HepG2 (cell line): ENCODE data around the gene FBN3. TPM values are rescaled to one million over a fixed set of nuclear protein-coding genes. Genes with fewer than 3 reads are reported as not detected.

ENCODE experiments used
- ATAC-seq: fragments of 200-7000 bp; cut with Tn5 transposase; 3 replicates; pipeline ENCODE4 v1.9.1; 2020; ENCODE audit warnings: mild to moderate bottlenecking, moderate library complexity
- BruUV-seq: library from RNA; stranded (reverse); fragments of 400-500 nt; replicated peaks from 2 replicates; lab custom pipeline; 2021; lab: Mats Ljungman, UMichigan
- CTCF ChIA-PET: fragments of 300-600 bp; formaldehyde crosslinking; extraction: SDS; loops from one replicate; lab custom pipeline; 2021; ENCODE audit warnings: low total read pairs, inconsistent platforms, low intra/inter-chr PET ratio; lab: Yijun Ruan, JAX
- POLR2A ChIA-PET: fragments of 350-600 bp; sonication (Branson Sonifier 250); formaldehyde crosslinking; loops from one replicate; lab custom pipeline; 2020; ENCODE audit warnings: antibody characterized with exemption, inconsistent platforms; lab: Yijun Ruan, JAX
- DNase-seq: peaks from one replicate; pipeline ENCODE4 v3.0.0-alpha.2; 2015; ENCODE audit warnings: low spot score
- FAIRE-seq: peaks from 3 replicates; lab custom pipeline; 2011; peaks lifted over from hg19 to GRCh38; lab: Jason Lieb, UNC
- H2AFZ ChIP-seq: one replicate; pipeline ENCODE4 v1.6.1; 2011; ENCODE audit warnings: low read length, inconsistent platforms
- H3K27ac ChIP-seq: fragments of 300-600 bp; 3 replicates; pipeline ENCODE4 v1.8.0; 2011; ENCODE audit warnings: mixed run types, mild to moderate bottlenecking, mixed read lengths, low read length, inconsistent platforms; ENCODE audit not compliant: insufficient read depth; ENCODE audit errors: extremely low read length
- H3K27me3 ChIP-seq, 2 experiments: fragments of 200-600 bp in 1 of 2; 2 replicates in 1 of 2; 3 replicates in 1 of 2; pipeline versions ENCODE4 v1.6.0 to v1.8.0; 2011; ENCODE audit warnings: low read length in 2 of 2, mild to moderate bottlenecking in 2 of 2, moderate library complexity in 2 of 2, inconsistent platforms in 1 of 2; ENCODE audit not compliant: insufficient read depth in 2 of 2, control insufficient read depth in 1 of 2
- H3K36me3 ChIP-seq, 2 experiments: fragments of 200-600 bp in 1 of 2; replicated peaks in 1 of 2; 2 replicates in 1 of 2; 3 replicates in 1 of 2; pipeline versions ENCODE4 v1.5.1 to v1.8.0; 2011; ENCODE audit warnings: low read length in 2 of 2, inconsistent platforms in 1 of 2; ENCODE audit not compliant: insufficient read depth in 2 of 2, control insufficient read depth in 1 of 2
- H3K4me1 ChIP-seq: 2 replicates; pipeline ENCODE4 v1.5.1; 2012; ENCODE audit warnings: low read length, inconsistent platforms; ENCODE audit not compliant: insufficient read depth
- H3K4me2 ChIP-seq: 2 replicates; pipeline ENCODE4 v1.6.0; 2011; ENCODE audit warnings: low read depth, low read length, inconsistent platforms
- H3K4me3 ChIP-seq, 3 experiments: fragments of 200-600 bp in 1 of 3; sonication (generic), shearing (Covaris generic) in 1 of 3; replicated peaks in 1 of 3; 2 replicates each; pipeline ENCODE4 v1.5.1; 2011 to 2016; ENCODE audit warnings: low read length in 3 of 3, inconsistent platforms in 2 of 3, low read depth in 2 of 3, mild to moderate bottlenecking in 2 of 3, control low read depth in 1 of 3, mixed read lengths in 1 of 3; ENCODE audit not compliant: insufficient read depth in 1 of 3
- H3K79me2 ChIP-seq: one replicate; pipeline ENCODE4 v1.6.1; 2011; ENCODE audit warnings: low read length, inconsistent platforms; ENCODE audit not compliant: insufficient read depth
- H3K9ac ChIP-seq: 2 replicates; pipeline ENCODE4 v1.6.0; 2011; ENCODE audit warnings: mild to moderate bottlenecking, low read depth, low read length, inconsistent platforms; ENCODE audit not compliant: insufficient read depth
- H3K9me3 ChIP-seq: 2 replicates; pipeline ENCODE4 v1.5.1; 2012; ENCODE audit warnings: mild to moderate bottlenecking, low read length
- H4K20me1 ChIP-seq: 2 replicates; pipeline ENCODE4 v1.6.0; 2011; ENCODE audit warnings: inconsistent platforms, mild to moderate bottlenecking, low read length, moderate library complexity; ENCODE audit not compliant: insufficient read depth
- AHR ChIP-seq: IDR thresholded peaks from 2 replicates; pipeline ENCODE4 v1.6.1; 2018; ENCODE audit warnings: missing genetic modification reagents, missing compliant biosample characterization
- MBD4 ChIP-seq: IDR thresholded peaks from 2 replicates; pipeline ENCODE4 v1.6.1; 2012; ENCODE audit warnings: low read length, inconsistent platforms, borderline replicate concordance
- NR2F6 ChIP-seq, 2 experiments: IDR thresholded peaks; 2 replicates each; pipeline ENCODE4 v1.6.1; 2016; ENCODE audit warnings: antibody characterized with exemption in 1 of 2, mild to moderate bottlenecking in 1 of 2
- PAX8 ChIP-seq: sonication (generic); formaldehyde crosslinking; IDR thresholded peaks from 2 replicates; pipeline ENCODE4 v1.8.0; 2022; ENCODE audit warnings: mild to moderate bottlenecking, missing genetic modification reagents, borderline replicate concordance
- SMAD3 ChIP-seq: sonication (generic); formaldehyde crosslinking; IDR thresholded peaks from 2 replicates; pipeline ENCODE4 v1.4.0; 2020; ENCODE audit warnings: missing genetic modification reagents
- ZFP41 ChIP-seq: sonication (generic); formaldehyde crosslinking; IDR thresholded peaks from 2 replicates; pipeline ENCODE4 v1.4.0; 2020; ENCODE audit warnings: mild to moderate bottlenecking, missing genetic modification reagents, borderline replicate concordance
- ZMYM4 ChIP-seq: sonication (generic); formaldehyde crosslinking; IDR thresholded peaks from 2 replicates; pipeline ENCODE4 v1.8.1; 2023; ENCODE audit warnings: mild to moderate bottlenecking, missing genetic modification reagents
- ZNF225 ChIP-seq: sonication (generic); formaldehyde crosslinking; IDR thresholded peaks from 2 replicates; pipeline ENCODE4 v1.4.0; 2020; ENCODE audit warnings: mild to moderate bottlenecking, missing genetic modification reagents
- ZNF260 ChIP-seq: sonication (generic); formaldehyde crosslinking; IDR thresholded peaks from 2 replicates; pipeline ENCODE4 v1.4.0; 2020; ENCODE audit warnings: missing genetic modification reagents, low read depth, mild to moderate bottlenecking, borderline replicate concordance
- ZNF543 ChIP-seq: sonication (generic); formaldehyde crosslinking; IDR thresholded peaks from 2 replicates; pipeline ENCODE4 v1.4.0; 2020; ENCODE audit warnings: mild to moderate bottlenecking, missing genetic modification reagents
- ZSCAN30 ChIP-seq: sonication (generic); formaldehyde crosslinking; IDR thresholded peaks from 2 replicates; pipeline ENCODE4 v1.5.0; 2020; ENCODE audit warnings: mild to moderate bottlenecking, missing genetic modification reagents
- WGBS: methylation state at CpG from one replicate; pipeline ENCODE4 v1.1.6; 2017; ENCODE audit warnings: low lambda C conversion rate; 5-methylcytosine and 5-hydroxymethylcytosine counted together
- in situ Hi-C: cut with HindIII; loops from 2 replicates; pipeline ENCODE4 v1.10.0; 2017; ENCODE audit warnings: low pct_unique_long_range_greater_than_20kb; ENCODE audit not compliant: extremely low pct_ligation_motif_present
- intact Hi-C: fragments of 100-400 bp; cut with micrococcal nuclease; formaldehyde crosslinking; loops from one replicate; pipeline ENCODE4 v1.10.0; 2022; ENCODE audit not compliant: unreplicated experiment
- polyA plus RNA-seq, 8 experiments: library from polyadenylated mRNA; depleted of rRNA in 3 of 8; stranded (reverse) in 7 of 8; unstranded in 1 of 8; fragments of >200 nt; fragmentation: Illumina TruSeq in 4 of 8; extraction: Trizol in 4 of 8; gene quantifications; 2 replicates each; pipeline versions ENCODE4 v1.2.1 to v1.2.3, GENCODE V29; 2011 to 2016; ENCODE audit warnings: low read depth in 4 of 8, missing spikeins in 1 of 8, mixed read lengths in 1 of 8; ENCODE audit not compliant: insufficient read depth in 1 of 8
- total RNA-seq, 5 experiments: library from RNA; depleted of rRNA; stranded (reverse); fragments of >200 nt; fragmentation: Illumina TruSeq; extraction: Trizol; gene quantifications; 2 replicates each; pipeline ENCODE4 v1.2.3, GENCODE V29; 2016; ENCODE audit warnings: low read depth in 1 of 5
- TF ChIP-seq, protein P1 (sequence below): sonication (generic); formaldehyde crosslinking; IDR thresholded peaks from 2 replicates; pipeline ENCODE4 v1.8.1; 2022; ENCODE audit warnings: mild to moderate bottlenecking, missing genetic modification reagents
- TF ChIP-seq, protein P2 (sequence below): sonication (generic); formaldehyde crosslinking; conservative IDR thresholded peaks from 2 replicates; pipeline ENCODE4 v1.4.0; 2020; ENCODE audit warnings: missing genetic modification reagents
- TF ChIP-seq, protein P3 (sequence below): sonication (generic); formaldehyde crosslinking; IDR thresholded peaks from 2 replicates; pipeline ENCODE4 v1.4.0; 2020; ENCODE audit warnings: missing genetic modification reagents
- TF ChIP-seq, protein P4 (sequence below): sonication (generic); formaldehyde crosslinking; IDR thresholded peaks from 2 replicates; pipeline ENCODE4 v1.8.1; 2023; ENCODE audit warnings: mild to moderate bottlenecking, inconsistent platforms, moderate library complexity, missing genetic modification reagents, borderline replicate concordance
- TF ChIP-seq, protein P5 (sequence below): sonication (generic); formaldehyde crosslinking; IDR thresholded peaks from 2 replicates; pipeline ENCODE4 v1.4.0; 2020; ENCODE audit warnings: missing genetic modification reagents, mild to moderate bottlenecking, borderline replicate concordance

FBN3 gene
- total and polyA plus RNA-seq, 2 of the 13 experiments (the other 11 are each of a cell fraction or from before 2014, with no cell fraction given), result 0.20 to 1.3 TPM

DNA sequence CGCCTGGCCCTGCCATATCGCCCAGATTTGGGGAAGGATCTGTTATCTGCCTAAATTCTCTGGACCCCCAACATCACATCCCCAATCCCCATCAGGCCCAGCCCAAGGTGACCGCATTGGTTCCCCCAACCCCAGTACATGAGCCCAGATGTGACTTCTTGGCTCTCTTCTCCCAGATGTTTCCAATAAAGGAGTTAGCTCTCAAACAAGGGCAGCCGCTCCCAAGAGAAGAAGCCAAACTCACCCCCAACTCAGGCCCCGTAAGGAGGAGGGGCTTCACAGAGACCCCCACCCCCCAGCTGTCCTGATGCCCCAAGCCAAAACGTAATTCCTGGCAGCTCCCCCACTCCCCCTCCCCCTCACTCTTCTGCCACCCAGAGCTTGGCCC lies 6.9 kb downstream of the FBN3 start:
- peaks cover 63% of the 10 kb centered on the region for H3K4me1 ChIP-seq
- DNase-seq (no peak), FAIRE-seq (no peak), ATAC-seq (no peak)
- POLR2A ChIA-PET, result no interaction called here
- no peak overlapping the region for H3K4me2 ChIP-seq
- CTCF ChIA-PET, result no interaction called here
- no peaks in the 10 kb centered on the region for H3K9me3 ChIP-seq
- H3K27me3 ChIP-seq, result peaks cover 5 to 14% of the 10 kb centered on the region in 2 experiments; a peak in 4 of 5 replicates
- H4K20me1 ChIP-seq, result no peaks in the 10 kb centered on the region
- in situ Hi-C loops (no loop called here), intact Hi-C loops (no loop called here)
- H3K79me2 ChIP-seq, result no peaks in the 10 kb centered on the region
- no peak overlapping the region for H2AFZ ChIP-seq
- H3K4me3 ChIP-seq, result no peak overlapping the region
- no peak overlapping the region for H3K27ac ChIP-seq
- TF ChIP-seq NR2F6 (IDR thresholded peaks at IDR 0.05), result no peak
- TF ChIP-seq NR2F6 (CRISPR knock-in tag; IDR thresholded peaks at IDR 0.05), result no peak
- TF ChIP-seq, protein P1, sequence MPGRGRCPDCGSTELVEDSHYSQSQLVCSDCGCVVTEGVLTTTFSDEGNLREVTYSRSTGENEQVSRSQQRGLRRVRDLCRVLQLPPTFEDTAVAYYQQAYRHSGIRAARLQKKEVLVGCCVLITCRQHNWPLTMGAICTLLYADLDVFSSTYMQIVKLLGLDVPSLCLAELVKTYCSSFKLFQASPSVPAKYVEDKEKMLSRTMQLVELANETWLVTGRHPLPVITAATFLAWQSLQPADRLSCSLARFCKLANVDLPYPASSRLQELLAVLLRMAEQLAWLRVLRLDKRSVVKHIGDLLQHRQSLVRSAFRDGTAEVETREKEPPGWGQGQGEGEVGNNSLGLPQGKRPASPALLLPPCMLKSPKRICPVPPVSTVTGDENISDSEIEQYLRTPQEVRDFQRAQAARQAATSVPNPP (CRISPR knock-in tag), result no peak
- TF ChIP-seq, protein P2, sequence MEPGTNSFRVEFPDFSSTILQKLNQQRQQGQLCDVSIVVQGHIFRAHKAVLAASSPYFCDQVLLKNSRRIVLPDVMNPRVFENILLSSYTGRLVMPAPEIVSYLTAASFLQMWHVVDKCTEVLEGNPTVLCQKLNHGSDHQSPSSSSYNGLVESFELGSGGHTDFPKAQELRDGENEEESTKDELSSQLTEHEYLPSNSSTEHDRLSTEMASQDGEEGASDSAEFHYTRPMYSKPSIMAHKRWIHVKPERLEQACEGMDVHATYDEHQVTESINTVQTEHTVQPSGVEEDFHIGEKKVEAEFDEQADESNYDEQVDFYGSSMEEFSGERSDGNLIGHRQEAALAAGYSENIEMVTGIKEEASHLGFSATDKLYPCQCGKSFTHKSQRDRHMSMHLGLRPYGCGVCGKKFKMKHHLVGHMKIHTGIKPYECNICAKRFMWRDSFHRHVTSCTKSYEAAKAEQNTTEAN (CRISPR knock-in tag), result no peak
- no peak for TF ChIP-seq ZFP41 (CRISPR knock-in tag)
- TF ChIP-seq ZNF225 (CRISPR knock-in tag), result no peak
- TF ChIP-seq, protein P3, sequence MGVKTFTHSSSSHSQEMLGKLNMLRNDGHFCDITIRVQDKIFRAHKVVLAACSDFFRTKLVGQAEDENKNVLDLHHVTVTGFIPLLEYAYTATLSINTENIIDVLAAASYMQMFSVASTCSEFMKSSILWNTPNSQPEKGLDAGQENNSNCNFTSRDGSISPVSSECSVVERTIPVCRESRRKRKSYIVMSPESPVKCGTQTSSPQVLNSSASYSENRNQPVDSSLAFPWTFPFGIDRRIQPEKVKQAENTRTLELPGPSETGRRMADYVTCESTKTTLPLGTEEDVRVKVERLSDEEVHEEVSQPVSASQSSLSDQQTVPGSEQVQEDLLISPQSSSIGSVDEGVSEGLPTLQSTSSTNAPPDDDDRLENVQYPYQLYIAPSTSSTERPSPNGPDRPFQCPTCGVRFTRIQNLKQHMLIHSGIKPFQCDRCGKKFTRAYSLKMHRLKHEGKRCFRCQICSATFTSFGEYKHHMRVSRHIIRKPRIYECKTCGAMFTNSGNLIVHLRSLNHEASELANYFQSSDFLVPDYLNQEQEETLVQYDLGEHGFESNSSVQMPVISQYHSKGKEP (CRISPR knock-in tag), result no peak
- TF ChIP-seq, protein P4, sequence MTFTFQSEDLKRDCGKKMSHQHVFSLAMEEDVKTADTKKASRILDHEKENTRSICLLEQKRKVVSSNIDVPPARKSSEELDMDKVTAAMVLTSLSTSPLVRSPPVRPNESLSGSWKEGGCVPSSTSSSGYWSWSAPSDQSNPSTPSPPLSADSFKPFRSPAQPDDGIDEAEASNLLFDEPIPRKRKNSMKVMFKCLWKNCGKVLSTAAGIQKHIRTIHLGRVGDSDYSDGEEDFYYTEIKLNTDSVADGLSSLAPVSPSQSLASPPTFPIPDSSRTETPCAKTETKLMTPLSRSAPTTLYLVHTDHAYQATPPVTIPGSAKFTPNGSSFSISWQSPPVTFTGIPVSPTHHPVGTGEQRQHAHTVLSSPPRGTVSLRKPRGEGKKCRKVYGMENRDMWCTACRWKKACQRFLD, result no peak
- TF ChIP-seq, protein P5, sequence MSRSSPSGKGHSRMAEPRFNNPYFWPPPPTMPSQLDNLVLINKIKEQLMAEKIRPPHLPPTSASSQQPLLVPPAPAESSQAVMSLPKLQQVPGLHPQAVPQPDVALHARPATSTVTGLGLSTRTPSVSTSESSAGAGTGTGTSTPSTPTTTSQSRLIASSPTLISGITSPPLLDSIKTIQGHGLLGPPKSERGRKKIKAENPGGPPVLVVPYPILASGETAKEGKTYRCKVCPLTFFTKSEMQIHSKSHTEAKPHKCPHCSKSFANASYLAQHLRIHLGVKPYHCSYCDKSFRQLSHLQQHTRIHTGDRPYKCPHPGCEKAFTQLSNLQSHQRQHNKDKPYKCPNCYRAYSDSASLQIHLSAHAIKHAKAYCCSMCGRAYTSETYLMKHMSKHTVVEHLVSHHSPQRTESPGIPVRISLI (CRISPR knock-in tag), result no peak
- TF ChIP-seq ZSCAN30 (CRISPR knock-in tag), result no peak
- TF ChIP-seq AHR, result no peak
- TF ChIP-seq ZNF543 (CRISPR knock-in tag), result no peak
- TF ChIP-seq SMAD3 (CRISPR knock-in tag), result no peak
- TF ChIP-seq ZMYM4 (CRISPR knock-in tag), result no peak
- TF ChIP-seq ZNF260 (CRISPR knock-in tag), result no peak
- TF ChIP-seq MBD4, result no peak
- no peak for TF ChIP-seq PAX8 (CRISPR knock-in tag)
- H3K9ac ChIP-seq, result no peak overlapping the region
- WGBS, result 58% methylated on average over 6 of the region's 6 CpGs
- no TSS peak for BruUV-seq
- H3K36me3 ChIP-seq, result no peaks in the 10 kb centered on the region
